ENCODE results near the gene ODC1.

ODC1 gene

DNA sequence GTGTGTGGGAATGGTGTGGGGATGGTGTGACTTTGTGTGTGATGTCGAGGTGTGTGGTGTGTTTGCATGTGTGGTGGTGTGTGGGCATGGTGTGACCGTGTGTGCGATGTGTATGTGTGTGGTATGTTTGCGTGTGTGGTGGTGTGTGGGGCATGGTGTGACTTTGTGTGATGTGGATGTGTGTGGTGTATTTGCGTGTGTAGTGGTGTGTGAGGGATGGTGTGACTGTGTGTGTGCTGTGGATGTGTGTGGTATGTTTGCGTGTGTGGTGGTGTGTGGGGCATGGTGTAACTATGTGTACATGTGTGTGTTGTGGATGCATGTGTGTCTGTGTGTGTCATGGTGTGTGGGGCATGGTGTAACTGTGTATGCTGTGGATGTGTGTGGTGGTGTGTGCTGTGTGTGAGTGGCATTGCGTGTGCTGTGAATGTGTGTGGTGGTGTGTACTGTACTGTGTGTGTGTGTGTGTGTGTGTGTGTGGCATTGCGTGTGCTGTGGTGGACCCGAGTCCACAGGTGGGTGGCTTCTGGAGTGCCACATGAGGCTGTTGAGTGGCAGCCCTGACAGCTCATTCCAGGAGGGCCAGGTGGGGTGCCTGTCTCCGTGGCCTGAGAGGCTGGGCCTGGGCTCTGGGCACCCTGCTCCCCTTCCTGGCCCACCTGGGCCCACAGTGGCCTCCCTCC, 14.7 kb downstream of the ODC1 start:
- DNase-seq = no peak

DNA sequence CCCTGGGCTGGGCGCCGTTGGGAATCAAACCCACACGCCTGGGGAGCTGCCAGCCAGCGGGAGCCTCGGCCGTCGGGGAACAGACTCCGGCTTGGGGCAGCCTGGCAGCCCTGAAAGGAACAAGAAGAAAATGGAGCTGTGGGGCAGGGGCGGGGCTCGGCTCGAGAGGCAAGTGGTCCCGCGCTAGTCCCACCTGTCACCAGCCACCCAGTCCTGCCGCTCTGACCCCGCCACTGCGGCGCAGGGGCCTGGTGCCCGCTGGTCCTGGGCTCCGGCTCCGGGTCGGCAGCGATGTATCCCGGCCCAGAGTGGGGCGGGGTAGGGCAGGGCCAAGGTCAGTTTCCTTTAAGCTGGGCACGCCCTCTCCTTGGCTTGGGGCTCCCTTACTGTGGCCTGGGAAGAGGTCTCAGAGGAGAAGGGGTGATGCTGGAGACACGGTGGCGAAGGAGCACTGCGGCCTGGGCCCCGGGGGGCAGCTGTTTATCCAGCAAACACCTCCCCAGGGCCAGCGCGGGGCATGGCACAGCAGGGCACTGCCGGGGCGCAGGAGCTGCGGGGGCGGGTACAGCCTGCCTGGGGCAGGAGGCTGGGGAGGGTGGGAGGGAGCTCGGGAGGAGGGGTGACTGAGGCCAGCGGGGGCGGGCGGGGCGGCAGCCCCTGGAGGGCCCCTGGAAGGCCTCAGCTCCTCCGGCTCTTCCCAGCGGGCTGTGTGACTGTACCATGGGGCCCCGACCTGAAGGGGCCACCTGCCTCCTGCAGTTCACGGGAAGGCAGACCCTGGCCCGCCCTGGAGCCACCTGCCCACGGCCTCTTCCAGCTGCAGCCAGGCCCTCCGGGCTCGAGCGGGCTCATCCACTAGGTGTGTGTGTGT, 15.6 kb downstream of the ODC1 start:
- peak; percentile 47 for DNase-seq

DNA sequence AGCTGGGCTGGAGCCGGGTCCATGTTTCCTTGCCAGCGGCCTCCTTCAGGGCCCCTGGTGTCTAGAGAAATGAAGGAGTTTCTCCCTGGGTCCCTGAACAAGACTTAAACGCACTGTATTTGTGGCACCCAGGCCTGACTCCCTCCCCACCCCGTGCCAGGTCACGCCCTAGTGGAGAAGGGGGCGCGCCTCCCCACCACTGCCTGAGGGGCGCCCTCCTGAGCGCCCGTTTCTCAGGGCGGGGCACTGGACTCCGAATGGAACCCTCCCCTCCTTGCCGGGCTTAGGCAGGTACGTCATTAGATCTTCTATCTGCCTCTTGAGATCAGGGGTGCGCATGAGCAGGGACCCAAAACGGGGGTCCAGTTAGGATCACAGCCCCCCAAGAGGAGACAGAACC, 16.3 kb downstream of the ODC1 start:
- no peak for DNase-seq

DNA sequence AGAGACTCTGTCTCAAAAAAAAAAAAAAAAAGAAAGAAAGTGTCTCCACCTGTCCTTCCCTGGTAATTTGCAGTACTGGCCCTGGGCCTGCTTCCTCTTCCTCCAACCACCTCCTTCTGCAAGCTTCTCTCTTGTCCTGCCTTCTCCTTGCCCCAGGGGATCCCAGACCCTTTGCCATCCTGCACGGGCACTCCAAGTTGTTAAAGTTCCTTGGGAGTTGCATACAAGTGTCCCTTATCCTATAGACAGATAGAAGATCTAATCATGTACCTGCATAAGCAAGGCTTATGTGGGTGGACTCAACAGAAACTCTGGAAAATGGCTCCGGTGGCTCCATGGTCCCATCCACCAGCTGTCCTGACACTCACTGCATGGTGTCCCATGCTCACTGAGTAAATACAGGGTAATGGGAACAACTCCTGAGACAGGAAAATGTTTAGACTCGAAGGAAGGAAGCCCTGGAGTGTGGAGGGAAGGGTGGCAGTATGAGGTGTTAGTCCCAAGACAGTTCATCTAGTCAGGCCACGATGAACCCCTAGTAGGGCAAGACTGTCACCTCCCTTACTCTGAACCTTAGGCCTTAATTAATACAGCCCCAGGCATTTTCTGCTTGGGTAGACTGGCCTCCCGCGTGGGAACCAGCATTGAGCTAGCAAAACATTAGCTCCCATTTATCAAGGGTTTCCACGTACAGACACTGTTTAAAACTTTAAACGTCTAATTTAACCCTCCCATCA, 17.1 kb downstream of the ODC1 start:
- DNase-seq = no peak

DNA sequence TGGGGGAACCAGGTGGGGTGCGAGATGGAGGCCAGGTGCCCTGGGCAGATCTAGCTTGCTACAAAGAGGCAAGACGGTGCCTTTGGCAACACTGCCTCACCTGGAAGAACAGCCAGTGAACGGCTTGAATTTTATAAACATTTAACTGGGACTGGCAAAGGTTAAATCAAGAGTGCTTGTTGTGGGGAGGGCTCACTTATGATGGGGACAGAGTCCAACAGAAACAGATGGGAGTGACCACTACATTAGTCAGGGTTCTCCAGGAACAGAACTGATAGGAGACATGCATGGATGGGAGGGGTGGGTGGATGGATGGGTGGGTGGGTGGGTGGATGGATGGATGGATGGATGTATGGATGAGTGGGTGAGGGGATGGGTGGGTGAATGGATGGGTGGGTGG, 19.2 kb downstream of the ODC1 start:
- no peak for DNase-seq

DNA sequence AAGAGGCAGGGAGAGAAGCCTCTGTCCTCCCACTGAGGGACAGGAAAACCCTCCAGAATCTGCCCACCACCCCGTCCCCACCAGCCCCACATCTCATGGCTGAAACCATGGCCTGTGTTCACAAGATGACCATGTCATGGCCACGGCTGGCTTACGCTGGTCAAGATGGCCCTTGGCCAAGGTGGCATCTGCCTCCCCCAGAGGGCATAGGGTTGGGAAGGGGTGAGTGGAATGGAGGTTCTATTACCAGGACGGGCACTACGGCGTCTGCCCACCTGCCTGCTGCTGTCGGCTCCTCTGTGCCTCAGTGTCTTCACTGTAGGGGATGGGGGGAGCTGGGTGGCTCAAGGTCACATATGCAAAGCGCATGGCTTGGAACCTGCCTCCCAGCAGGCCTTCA, 19.8 kb downstream of the ODC1 start:
- no peak for DNase-seq

DNA sequence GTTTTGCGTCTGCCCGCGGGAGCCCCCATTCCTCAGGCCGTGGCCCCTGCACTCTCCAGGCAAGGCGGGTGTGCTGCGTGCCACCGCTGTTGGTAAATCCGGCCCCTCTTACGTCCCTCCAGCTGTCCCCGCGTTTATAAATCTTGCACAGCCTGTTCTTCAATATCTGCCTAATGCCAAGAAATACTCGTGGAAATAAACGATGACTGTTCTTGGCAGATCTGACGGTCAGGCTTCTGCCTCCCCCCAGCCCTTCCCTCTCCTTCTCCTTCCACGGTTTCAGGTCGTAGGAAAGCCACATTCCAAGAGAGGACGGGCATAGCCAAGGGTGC, 20.5 kb downstream of the ODC1 start:
- DNase-seq = no peak

DNA sequence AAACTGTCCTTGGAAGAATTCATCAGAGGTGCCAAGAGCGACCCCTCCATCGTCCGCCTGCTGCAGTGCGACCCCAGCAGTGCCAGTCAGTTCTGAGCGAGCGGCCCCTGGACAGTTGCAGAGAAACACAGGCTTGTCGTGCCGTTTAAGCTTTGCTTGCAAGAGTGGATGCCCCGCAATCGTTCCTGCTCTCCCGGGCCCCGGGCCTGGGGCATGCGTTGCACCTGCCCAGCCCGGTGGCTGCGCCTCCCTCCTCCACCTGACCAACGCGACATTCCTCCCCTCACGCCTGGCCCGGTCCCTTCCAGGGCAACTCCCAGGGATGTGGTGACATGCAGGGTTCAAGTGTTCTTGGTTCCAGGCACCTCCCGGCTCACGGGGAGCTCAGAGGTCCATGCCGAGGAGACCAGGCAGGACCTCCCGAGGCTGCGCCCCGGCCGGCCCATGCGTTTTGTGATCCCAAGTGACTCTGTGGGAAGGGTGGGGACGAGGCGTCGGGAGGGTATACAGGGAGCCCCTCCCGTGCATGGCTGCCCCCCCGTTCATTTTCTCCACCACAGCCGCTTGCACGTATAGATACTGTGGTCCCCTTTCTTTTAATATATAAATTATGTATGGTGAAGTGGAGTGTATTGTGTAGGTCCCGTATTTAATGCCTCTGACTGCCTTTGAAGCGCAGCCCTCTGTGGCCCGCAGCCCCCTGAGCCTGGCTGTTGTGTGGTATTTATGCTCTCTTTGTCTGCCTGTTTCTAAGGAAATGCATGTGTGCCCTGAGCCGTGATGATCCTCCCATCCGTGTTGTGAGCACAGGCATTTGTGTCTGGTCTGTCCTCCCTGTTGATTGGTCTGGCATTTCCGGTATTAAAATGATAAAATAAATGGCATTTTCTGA, 21.2 kb downstream of the ODC1 start:
- DNase-seq = no peak

DNA sequence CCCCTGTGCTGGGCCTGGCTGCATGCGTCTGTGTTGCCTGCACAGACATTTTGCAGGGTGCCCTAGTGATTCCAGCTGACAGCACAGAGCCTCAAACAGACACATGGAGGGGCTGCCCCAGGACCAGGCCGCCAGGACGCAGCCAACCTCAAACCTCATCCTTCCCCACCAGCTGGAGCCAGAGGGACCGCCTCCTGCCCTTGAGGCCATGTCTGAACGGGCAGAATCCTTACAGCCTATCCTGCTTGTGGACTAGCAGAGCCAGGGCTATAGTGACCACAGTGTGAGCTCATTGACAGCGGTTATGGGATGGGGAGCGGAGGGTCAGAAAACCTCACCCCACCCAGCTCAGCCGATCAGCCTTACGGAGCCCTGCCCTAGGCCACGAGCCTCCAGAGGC, 22.4 kb downstream of the ODC1 start:
- DNase-seq = no peak

DNA sequence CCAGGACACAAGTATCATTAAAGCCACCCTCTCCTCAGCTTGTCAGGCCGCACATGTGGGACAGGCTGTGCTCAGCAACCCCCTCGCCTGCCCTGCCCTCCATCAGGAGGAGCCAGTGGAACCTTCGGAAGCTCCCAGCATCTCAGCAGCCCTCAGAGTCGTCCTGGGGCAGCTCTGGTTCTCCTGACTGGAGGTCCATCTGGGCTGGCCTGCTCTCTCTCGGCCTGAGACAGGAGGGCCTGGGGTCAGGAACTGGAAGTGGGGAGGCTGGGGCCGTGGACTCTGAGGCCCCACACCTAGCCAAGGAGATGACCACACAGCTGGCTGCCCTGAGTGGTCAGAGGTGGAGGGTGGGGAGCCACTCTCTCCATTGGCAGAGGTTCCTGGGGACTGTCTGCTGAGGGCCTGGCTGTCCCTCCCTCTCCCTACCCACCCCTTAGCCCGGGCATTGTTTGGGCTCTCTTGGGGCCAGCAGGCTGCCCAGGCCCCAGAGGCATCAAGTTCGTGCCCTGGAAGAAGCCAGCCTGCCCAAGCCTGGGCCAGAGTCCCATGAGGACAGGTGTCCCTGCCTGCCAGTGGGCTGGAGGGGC, 23.1 kb downstream of the ODC1 start:
- DNase-seq = no peak

DNA sequence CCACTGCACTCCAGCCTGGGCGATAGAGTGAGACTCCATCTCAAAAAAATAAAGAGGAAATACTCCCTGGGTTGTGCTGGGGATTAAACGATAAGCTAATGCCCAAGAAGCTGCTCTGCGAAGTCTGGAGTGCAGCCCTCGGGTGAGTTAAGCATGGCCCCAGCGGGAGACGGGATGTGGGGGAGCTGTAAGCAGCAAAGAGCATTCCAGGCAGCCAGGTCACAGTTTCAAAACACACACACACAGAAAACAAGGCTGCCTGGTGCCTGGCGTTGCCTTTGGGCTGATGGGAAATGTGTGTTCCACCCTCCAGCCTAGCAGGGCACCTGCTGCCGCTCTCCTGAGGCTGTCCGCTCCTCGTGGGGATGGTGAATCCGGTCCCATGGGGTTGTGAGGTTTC, 24.1 kb downstream of the ODC1 start:
- DNase-seq = no peak

DNA sequence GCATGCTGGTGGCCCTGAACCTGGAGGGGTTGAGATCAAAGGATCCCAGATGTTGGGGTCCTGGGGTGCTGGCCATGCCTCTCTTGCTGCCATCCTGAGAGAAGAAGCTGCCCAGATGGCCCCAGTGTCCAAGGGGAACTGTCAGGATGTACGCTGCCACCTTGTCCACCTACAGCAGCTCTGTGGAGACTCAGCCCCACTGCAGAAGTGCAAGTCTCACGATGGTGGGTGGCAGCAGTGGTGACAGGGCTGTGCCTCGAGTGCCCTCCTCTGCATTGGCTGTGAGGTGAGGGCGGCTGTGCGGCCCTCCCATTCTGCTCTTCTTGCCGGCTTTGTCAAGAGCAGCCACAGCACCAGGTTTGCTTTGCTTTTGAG, 24.7 kb downstream of the ODC1 start:
- no peak for DNase-seq

DNA sequence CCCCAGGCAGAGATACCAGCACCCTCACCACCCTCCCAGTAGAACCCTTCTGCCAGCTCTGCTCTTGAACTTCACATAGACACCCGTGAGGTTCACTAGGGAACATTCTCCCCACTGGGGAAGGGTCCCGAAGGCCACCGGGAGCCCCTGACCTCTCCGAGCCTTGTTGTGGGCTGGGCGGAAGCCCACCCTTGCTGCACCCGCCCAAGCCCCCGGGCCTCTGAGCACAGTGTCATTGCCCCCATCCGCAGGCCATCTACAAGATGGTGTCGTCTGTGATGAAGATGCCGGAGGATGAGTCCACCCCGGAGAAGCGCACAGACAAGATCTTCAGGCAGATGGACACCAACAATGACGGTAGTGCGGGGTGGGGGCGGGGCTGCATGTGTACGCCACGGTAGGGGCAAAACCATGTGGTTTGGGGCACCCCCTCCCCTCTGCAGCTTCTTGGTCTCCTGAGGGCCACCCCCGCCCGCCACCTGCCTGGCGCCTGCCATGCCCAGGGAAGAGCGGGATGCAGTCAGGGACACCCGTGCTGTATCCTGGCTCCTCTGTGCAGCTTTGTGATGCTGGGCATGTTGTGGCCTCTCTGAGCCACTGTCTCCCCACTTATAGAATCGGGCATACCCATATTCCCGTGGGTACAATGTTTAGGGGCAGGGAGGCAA, 25.3 kb downstream of the ODC1 start:
- DNase-seq = no peak

DNA sequence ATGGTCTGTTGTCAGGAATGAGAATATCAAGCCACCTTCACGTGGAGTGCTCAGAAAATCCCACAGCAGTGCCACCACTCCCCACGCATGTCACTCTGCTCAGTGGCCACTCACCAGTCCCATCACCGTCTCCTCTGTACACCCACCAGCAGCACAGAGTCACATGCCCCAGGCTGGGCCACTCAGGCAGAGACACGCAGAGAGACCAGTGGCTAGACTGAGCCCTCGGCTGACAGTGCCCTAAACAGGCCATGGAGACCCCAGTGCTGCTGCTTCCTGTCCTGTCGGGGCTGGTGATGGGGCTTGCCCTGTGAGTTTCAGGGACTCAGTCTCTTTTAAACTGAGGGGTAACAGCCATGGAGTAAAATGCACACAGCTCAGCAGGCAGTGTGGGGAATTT, 25.9 kb downstream of the ODC1 start:
- no peak for DNase-seq

DNA sequence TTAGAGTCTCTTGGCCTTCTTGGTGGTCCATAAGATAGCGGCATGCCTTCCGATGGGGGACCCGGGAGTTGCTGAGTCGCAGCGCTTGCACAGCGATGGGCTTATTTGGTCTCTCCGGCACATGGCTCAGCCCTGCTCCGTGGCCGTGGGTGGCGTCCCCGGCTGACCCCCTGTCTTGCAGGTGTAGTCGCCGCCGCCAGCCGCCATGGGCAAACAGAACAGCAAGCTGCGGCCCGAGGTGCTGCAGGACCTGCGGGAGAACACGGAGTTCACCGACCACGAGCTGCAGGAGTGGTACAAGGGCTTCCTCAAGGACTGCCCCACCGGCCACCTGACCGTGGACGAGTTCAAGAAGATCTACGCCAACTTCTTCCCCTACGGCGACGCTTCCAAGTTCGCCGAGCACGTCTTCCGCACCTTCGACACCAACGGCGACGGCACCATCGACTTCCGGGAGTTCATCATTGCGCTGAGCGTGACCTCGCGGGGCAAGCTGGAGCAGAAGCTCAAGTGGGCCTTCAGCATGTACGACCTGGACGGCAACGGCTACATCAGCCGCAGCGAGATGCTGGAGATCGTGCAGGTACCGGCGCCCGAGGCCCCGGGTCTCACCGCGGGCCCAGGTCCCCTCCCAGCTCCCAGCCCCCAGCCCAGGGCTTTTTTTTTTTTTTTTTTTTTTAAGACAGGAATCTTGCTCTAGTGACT, 28.4 kb downstream of the ODC1 start:
- DNase-seq = no peak

DNA sequence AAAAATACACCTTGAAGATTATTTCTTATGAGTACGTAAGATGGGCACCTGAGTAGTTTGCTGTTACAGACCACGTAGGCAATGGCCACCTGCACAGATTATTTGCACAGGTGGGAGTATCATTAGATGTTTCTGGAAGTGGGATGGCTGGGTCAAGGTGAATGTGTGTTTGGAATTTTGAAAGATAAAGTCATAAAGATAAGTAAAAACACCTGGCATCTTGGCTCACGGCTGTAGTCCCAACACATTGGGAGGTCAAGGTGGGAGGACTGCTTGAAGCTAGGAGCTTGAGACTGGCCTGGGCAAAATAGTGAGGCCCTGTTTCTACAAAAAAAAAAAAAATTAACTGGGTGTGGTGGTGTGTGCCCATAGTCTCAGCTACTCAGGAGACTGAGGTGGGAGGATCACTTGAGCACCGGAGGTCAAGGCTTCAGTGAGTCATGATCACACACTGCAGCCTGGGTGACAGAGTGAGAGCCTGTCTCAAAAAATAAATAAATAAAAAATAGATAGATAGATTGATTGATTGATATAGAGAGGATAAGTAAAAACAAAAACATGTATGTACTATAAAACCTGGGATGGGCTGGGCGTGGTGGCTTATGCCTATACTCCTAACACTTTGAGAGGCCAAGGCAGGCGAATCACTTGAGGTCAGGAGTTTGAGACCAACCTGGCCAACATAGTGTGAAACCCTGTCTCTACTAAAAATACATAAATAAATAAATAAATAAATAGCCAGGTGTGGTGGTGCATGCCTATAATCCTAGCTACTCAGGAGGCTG, 30.4 kb downstream of the ODC1 start:
- DNase-seq = no peak

DNA sequence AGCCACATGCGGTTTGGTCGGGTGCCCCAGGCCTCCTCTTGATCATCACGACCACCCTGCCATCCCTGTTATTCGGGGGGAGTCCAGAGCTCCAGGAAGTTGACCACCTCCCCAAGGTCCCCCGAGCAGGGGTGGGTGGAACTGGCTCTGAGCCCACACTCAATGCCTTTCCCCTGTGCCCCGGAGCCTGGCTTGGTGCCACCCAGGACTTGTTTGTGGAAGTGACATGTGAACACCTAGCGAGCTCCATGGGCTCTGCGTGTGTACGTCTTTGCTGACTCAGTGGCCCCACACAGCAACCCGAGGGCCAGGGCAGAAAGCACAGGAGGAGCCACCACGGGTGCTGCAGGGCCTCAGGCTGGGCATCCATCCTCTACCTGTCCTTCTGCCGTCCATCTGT, 32.5 kb downstream of the ODC1 start:
- no peak for DNase-seq

DNA sequence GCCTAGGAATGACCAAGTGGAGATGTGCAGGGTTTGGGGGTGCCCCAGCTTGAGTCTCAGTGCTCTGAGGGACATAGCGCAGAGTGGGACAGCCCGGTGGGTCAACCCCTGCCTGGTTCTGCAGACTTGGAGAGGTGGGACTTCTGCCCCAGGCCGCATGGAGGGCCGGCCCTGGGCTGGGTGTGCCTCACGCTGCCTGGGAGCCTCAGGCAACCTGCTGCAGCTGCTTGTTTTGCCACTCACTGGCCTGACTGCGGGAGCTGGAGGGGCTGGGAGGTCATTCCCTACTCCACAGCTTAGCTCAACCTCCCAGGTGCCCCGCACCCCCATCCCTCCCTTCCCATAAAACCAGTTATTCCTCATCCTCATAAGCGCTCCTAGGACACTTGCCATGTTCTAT, 33.1 kb downstream of the ODC1 start:
- DNase-seq = no peak

DNA sequence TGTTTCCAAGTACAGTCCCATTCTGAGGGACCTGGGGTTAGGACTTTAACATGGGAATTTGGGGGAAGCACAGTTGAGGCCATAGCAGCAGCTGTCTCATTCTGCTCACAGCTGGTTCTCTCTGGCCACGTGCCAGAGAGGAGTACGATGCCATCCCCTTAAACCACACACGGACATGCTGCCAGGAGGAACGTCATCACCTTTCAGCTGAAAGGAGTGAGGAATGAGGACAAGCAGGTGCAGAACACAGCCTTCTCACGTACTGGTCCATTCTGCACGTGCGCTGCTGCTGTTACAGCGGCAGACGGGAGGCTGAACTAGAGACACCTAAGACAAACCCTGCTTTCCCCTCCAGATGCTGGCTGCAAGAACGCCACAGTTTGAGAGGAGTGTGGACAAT, 33.5 kb downstream of the ODC1 start:
- DNase-seq = no peak

DNA sequence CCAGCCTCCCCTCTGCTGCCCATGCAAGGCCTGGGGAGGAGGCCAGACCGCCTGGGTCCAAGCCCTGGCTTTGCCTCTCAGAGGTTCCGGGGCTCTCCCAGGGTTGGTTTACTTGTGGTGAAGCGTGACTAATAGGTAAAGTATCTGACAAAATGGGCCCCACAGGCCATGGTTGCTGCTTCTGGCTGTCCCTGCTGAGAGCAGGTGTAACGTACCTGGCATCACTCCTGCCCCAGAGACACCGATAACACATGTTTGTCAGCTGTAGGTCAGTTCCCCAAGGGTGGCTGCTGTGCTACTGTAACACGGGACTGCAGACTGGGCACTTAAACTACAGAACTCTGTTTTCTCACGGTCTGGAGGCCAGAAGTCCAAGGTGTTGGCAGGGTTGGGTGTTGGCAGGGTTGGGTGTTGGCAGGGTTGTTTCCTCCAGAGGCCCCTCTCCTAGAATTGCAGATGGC, 34.1 kb downstream of the ODC1 start:
- no peak for DNase-seq

Data from suppressor macrophage treated with lipopolysaccharide for 4 hours (primary cell).